Skin of body (tissue), 2 donors: ENCODE measurements around the gene RNU6-9. TPM values are rescaled to one million over a fixed set of nuclear protein-coding genes. Genes with fewer than 3 reads are reported as not detected.
A peak's percentile ranks its signal among the peaks of the same experiment; 100 is the strongest.
"Not testable (repeated sequence)": the region's sequence is repeated elsewhere in the genome, so short reads cannot be mapped to it uniquely, and the experiment has no call there.

Experiments
- DNase-seq: peaks from one replicate; lab custom pipeline; 2025; lab: John Stamatoyannopoulos, UW
- total RNA-seq: library from RNA; depleted of rRNA; stranded (reverse); fragments of >200 nt; gene quantifications from one replicate; pipeline ENCODE4 v1.2.3, GENCODE V29; 2014

The RNU6-9 gene
- total RNA-seq: not detected

- DNase-seq: peak; percentile 94
Measured at GRCh38 chr19:892894-893689, at the start of gene RNU6-9, which contains the start of gene MED16. TSS of gene RNU6-9 (plus strand) at chr19:893484. TSS of gene MED16 (minus strand) at chr19:893187. CDS start at chr19:891131, 2,056 bp downstream.

- no peak for DNase-seq
Measured at GRCh38 chr19:843836-844545, 49.3 kb upstream of the RNU6-9 start.

- no peak for DNase-seq
Measured at GRCh38 chr19:844546-844971, 48.7 kb upstream of the RNU6-9 start.

- no peak for DNase-seq
Measured at GRCh38 chr19:845707-846521, 47.4 kb upstream of the RNU6-9 start.

GRCh38 chr19:848386-848921 is 44.8 kb upstream of the RNU6-9 start:
- no peak for DNase-seq

GRCh38 chr19:849195-849594 is 44.1 kb upstream of the RNU6-9 start:
- DNase-seq: not testable (repeated sequence)

GRCh38 chr19:850221-850978 is 42.9 kb upstream of the RNU6-9 start:
- peak; percentile 69 for DNase-seq

- DNase-seq: no peak
Measured at GRCh38 chr19:850979-851335, 42.3 kb upstream of the RNU6-9 start.

GRCh38 chr19:852136-853013 is 40.9 kb upstream of the RNU6-9 start, which contains the start of gene ELANE:
TSS of gene ELANE (plus strand) at chr19:852303. CDS start at chr19:852329, 26 bp downstream.
- no peak for DNase-seq

- no peak for DNase-seq
Measured at GRCh38 chr19:853014-853585, 40.2 kb upstream of the RNU6-9 start.

GRCh38 chr19:853614-854220 is 39.6 kb upstream of the RNU6-9 start:
- DNase-seq: not testable (repeated sequence)

- no peak for DNase-seq
Measured at GRCh38 chr19:854549-854948, 38.7 kb upstream of the RNU6-9 start.

GRCh38 chr19:855142-855541 is 38.1 kb upstream of the RNU6-9 start:
- no peak for DNase-seq

- no peak for DNase-seq
Measured at GRCh38 chr19:855566-856120, 37.6 kb upstream of the RNU6-9 start.

- DNase-seq: no peak
Measured at GRCh38 chr19:858284-858683, 35.0 kb upstream of the RNU6-9 start.

GRCh38 chr19:858868-859843 is 34.1 kb upstream of the RNU6-9 start, which contains the start of gene CFD:
TSS of gene CFD (plus strand) at chr19:859664. CDS start at chr19:859690, 26 bp downstream.
- DNase-seq: no peak

- no peak for DNase-seq
Measured at GRCh38 chr19:861141-861755, 32.0 kb upstream of the RNU6-9 start.
